IMR-90 (cell line): ENCODE measurements around the gene SLC26A11.

ENCODE experiments used
- BHLHE40 ChIP-seq: fragments of 150-350 bp; IDR thresholded peaks from 2 replicates; pipeline ENCODE4 v1.6.1; 2016; ENCODE audit warnings: mild to moderate bottlenecking, low read depth, low read length
- FOS ChIP-seq: fragments of 150-350 bp; IDR thresholded peaks from 2 replicates; pipeline ENCODE4 v1.6.1; 2016; ENCODE audit warnings: low read depth, low read length
- MAFK ChIP-seq: IDR thresholded peaks from 2 replicates; pipeline ENCODE4 v1.6.1; 2012; ENCODE audit warnings: low read depth, low read length, improper control_type of control experiment
- MXI1 ChIP-seq: IDR thresholded peaks from 2 replicates; pipeline ENCODE4 v1.6.1; 2012; ENCODE audit warnings: low read depth, mild to moderate bottlenecking, low read length, moderate library complexity, borderline replicate concordance
- RAD21 ChIP-seq: IDR thresholded peaks from 2 replicates; pipeline ENCODE4 v1.6.1; 2012; ENCODE audit warnings: low read length, improper control_type of control experiment
- RCOR1 ChIP-seq: IDR thresholded peaks from 2 replicates; pipeline ENCODE4 v1.6.1; 2012; ENCODE audit warnings: mild to moderate bottlenecking, low read length, improper control_type of control experiment; ENCODE audit not compliant: insufficient replicate concordance
- SMC3 ChIP-seq: fragments of 150-350 bp; IDR thresholded peaks from 2 replicates; pipeline ENCODE4 v1.6.1; 2016; ENCODE audit warnings: low read depth, mild to moderate bottlenecking, antibody characterized with exemption, low read length, moderate library complexity
- TF ChIP-seq, protein P1 (sequence below): conservative IDR thresholded peaks from 2 replicates; pipeline ENCODE4 v1.5.1; 2012; ENCODE audit warnings: mild to moderate bottlenecking, low read depth, low read length, improper control_type of control experiment

DNA sequence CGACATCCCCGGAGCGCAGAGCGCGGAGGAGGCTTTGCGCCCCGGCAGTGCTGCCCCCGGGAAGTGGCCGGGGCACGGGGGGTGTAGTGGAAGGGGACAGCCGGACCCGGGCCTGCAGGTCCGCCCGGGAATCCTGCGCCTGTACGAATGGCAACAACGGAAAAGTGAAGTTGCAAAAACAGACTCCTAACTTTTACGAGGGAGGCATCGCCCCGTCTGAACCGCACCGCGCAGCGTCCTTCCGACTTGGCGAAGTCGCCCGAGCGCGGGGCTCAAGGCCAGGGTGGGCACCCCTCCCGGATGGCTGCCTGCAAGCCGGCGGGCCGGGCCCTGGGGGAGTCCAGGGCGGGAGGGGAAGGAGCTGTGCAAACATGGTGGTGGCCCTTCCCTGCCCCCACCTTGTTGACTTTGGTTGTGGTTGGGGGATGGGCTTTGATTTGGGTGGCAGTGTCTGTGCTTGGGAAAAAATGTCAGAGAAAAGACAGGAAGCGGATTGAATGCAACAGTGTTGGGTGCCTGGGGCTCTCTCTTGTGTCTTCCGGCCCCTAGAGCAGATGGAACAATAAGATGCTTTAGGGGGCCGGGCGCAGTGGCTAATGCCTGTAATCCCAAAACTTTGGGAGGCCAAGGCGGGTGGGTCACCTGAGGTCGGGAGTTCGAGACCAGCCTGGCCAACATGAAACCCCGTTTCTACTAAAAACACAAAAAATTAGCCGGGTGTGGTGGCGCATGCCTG, 41.1 kb downstream of the SLC26A11 start:
- TF ChIP-seq RAD21 (no peak), RCOR1 (no peak), FOS (no peak), SMC3 (no peak), MXI1 (no peak), MAFK (no peak), BHLHE40 (no peak)
- TF ChIP-seq, protein P1, sequence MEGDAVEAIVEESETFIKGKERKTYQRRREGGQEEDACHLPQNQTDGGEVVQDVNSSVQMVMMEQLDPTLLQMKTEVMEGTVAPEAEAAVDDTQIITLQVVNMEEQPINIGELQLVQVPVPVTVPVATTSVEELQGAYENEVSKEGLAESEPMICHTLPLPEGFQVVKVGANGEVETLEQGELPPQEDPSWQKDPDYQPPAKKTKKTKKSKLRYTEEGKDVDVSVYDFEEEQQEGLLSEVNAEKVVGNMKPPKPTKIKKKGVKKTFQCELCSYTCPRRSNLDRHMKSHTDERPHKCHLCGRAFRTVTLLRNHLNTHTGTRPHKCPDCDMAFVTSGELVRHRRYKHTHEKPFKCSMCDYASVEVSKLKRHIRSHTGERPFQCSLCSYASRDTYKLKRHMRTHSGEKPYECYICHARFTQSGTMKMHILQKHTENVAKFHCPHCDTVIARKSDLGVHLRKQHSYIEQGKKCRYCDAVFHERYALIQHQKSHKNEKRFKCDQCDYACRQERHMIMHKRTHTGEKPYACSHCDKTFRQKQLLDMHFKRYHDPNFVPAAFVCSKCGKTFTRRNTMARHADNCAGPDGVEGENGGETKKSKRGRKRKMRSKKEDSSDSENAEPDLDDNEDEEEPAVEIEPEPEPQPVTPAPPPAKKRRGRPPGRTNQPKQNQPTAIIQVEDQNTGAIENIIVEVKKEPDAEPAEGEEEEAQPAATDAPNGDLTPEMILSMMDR = no peak
